HUES6 (cell line): ENCODE measurements around the gene CLSTN2.

Experiments used
- H3K27ac ChIP-seq: 2 replicates; pipeline ENCODE4 v1.7.0; 2013; ENCODE audit warnings: low read depth, mild to moderate bottlenecking, low read length, inconsistent platforms
- H3K27me3 ChIP-seq: 2 replicates; pipeline ENCODE4 v1.6.1; 2013; ENCODE audit warnings: low read length; ENCODE audit not compliant: control insufficient read depth, insufficient read depth
- H3K36me3 ChIP-seq: 2 replicates; pipeline ENCODE4 v1.6.1; 2013; ENCODE audit warnings: low read length; ENCODE audit not compliant: control insufficient read depth, insufficient read depth
- H3K4me1 ChIP-seq: 2 replicates; pipeline ENCODE4 v1.6.1; 2013; ENCODE audit warnings: low read length; ENCODE audit not compliant: control insufficient read depth, insufficient read depth
- H3K4me3 ChIP-seq: 2 replicates; pipeline ENCODE4 v1.5.1; 2013; ENCODE audit warnings: low read depth, low read length
- H3K9ac ChIP-seq: one replicate; pipeline ENCODE4 v1.6.1; 2013; ENCODE audit warnings: mild to moderate bottlenecking, low read length
- H3K9me3 ChIP-seq: 2 replicates; pipeline ENCODE4 v1.6.1; 2013; ENCODE audit warnings: low read depth, low read length; ENCODE audit not compliant: control insufficient read depth, insufficient read depth

Gene CLSTN2

DNA sequence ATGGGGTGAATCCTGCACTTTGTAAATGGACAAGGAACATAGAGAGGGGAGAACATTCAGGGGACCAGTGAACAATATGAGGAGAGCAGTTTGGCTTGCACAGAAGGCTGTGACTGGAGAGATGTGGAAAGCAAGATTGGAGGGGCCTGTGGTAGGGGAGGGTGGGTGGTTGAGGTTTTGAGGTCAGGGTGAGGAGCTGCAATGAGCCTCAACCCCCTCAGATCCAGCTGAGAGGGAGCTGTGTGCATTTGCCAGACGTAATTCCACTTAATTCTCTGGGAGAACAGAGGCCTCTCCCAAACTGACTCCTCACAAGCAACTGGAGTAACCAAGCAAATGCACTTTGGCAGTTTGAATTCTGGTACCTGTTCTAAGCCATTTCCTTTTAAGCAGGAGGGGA lies 489.7 kb downstream of the CLSTN2 start:
- peaks cover 18% of the 10 kb centered on the region for H3K4me1 ChIP-seq
- no peak overlapping the region for H3K9ac ChIP-seq
- H3K4me3 ChIP-seq = no peak overlapping the region
- H3K9me3 ChIP-seq = no peaks in the 10 kb centered on the region
- H3K27ac ChIP-seq = no peak overlapping the region
- H3K36me3 ChIP-seq = no peaks in the 10 kb centered on the region
- H3K27me3 ChIP-seq = no peaks in the 10 kb centered on the region

DNA sequence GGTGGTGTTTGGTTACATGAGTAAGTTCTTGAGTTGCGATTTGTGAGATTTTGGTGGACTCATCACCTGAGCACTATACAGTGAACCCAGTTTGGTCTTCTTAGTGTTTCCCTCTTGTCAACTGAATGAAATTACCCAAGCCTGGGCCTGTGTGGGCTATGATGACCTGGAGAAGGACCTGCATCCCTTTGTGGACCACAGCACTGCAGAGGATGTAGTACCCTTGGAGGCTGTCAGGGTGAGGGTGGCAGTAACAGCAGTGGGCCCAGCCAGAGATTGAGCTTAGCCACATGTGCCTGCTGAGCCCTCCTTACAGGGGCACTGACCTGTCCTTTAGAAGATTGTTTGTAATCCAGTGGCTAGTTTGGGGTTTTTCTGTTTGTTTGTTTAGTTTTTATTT lies 492.8 kb downstream of the CLSTN2 start:
- no peak overlapping the region for H3K4me3 ChIP-seq
- no peaks in the 10 kb centered on the region for H3K9me3 ChIP-seq
- peaks cover 18% of the 10 kb centered on the region for H3K4me1 ChIP-seq
- H3K27me3 ChIP-seq = no peaks in the 10 kb centered on the region
- H3K27ac ChIP-seq = no peak overlapping the region
- no peak overlapping the region for H3K9ac ChIP-seq
- no peaks in the 10 kb centered on the region for H3K36me3 ChIP-seq

DNA sequence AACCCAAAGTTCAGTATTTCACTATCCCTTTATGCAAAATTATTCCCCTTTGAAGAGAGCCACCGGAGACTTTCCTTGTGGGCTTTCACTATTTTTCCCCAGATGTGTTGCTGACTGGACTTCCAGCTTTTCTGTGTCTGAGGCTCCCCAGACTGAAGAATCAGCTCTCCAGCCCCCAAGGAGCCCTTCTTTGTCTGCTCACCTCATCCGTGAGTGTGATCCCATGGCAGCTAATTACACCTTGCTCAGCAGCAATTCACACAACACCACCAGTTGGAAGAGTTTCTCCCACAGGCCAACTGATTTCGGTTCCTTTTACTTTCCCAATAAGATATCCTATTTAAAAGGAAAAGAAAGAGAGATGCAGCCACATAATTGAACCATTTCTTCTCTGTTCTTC lies 493.4 kb downstream of the CLSTN2 start:
- Histone ChIP-seq H3K9me3 (no peaks in the 10 kb centered on the region), H3K4me1 (peaks cover 14% of the 10 kb centered on the region), H3K27ac (no peak overlapping the region), H3K36me3 (no peaks in the 10 kb centered on the region), H3K27me3 (no peaks in the 10 kb centered on the region), H3K4me3 (no peak overlapping the region), H3K9ac (no peak overlapping the region)

DNA sequence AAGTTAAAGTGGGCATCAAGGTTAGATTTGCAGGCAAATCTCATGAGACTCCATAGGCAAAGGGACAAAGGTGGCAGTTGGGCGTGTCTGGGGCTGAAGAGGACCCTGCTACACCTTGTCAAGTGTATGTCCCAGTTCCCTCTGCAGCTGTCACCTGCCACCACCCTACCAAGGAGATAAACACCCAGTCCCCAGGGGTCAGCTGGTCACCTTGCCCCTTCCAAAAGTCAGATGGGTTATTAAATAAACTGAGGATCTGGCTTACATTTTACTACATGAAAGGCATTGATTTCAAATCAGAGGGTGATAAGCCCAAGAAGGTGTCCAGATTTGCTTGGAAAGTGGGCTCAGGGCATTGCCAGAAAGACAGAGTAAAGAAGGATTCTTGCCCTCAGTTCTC lies 494.8 kb downstream of the CLSTN2 start:
- H3K4me1 ChIP-seq = peaks cover 3% of the 10 kb centered on the region; the same call in 1 of the 2 replicates
- H3K9ac ChIP-seq = no peak overlapping the region

DNA sequence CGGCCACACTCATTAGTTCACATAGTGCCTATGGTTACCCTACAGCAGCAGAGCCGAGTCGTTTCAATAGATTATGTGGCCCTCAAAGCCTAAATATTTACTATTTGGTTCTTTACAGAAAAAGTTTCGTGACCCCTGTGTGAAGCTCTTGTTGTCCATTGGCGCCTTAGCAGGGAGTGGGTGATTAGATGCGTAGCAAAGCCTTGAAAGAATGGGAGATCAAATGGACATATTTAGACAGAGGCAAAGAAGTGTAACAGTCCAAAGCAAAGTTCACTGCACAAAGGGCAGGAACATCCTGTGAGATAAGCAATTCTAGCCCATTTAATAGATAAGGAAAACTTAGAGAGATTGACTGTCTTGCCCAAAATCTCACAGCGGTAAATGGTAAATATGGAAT lies 495.5 kb downstream of the CLSTN2 start:
- H3K27ac ChIP-seq = no peak overlapping the region
- no peaks in the 10 kb centered on the region for H3K27me3 ChIP-seq
- H3K4me1 ChIP-seq = no peaks in the 10 kb centered on the region
- no peaks in the 10 kb centered on the region for H3K36me3 ChIP-seq
- no peak overlapping the region for H3K9ac ChIP-seq
- no peak overlapping the region for H3K4me3 ChIP-seq
- no peaks in the 10 kb centered on the region for H3K9me3 ChIP-seq

More for the DNA sequence above, 494.8 kb downstream of the CLSTN2 start:
- Histone ChIP-seq H3K4me3 (no peak overlapping the region), H3K27me3 (no peaks in the 10 kb centered on the region), H3K9me3 (no peaks in the 10 kb centered on the region), H3K27ac (no peak overlapping the region), H3K36me3 (no peaks in the 10 kb centered on the region)

DNA sequence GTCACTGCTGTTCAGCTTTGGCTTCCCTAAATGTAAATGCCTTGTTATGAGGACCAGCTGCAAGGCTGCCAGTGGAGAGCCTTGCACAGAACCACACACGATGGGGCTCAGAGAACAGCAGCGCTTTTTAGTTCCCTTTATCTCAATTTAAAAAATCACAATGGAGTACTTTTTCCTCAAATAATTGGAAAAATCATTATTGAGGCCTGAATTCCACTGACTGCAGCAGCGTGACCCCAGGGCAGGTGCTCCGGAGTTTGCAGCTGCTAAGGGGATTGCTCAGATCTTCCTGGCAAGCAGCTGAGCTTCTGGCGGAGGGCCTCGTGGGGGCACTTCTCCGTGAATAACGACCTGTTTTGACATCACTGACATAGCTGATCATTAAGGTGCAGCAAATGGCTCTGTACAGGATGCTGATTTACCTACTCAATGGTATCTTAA lies 497.3 kb downstream of the CLSTN2 start:
- Histone ChIP-seq H3K36me3 (no peaks in the 10 kb centered on the region), H3K27me3 (no peaks in the 10 kb centered on the region), H3K4me3 (no peak overlapping the region), H3K4me1 (no peaks in the 10 kb centered on the region), H3K27ac (no peak overlapping the region), H3K9ac (no peak overlapping the region), H3K9me3 (no peaks in the 10 kb centered on the region)

DNA sequence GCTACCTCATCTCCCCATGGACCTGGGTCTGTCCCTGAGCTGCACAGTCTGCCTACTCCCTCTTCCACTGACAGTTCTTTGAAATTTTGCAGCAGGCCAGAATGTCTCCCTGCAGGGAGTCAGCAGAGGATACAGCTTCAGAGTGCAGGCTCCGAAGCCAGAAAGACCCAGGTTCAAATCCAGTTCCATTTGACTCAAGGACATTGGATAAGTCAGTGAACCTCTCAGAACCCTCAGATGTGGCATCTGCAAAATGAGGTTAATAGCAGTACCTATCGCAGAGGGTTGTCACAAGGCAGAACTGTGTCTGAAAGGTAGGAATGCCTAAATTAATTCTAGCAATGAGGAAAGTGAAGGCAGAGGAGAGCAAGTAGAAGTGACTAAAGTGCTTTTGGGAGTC lies 498.4 kb downstream of the CLSTN2 start:
- H3K27ac ChIP-seq = no peak overlapping the region
- no peak overlapping the region for H3K9ac ChIP-seq
- no peaks in the 10 kb centered on the region for H3K4me1 ChIP-seq

DNA sequence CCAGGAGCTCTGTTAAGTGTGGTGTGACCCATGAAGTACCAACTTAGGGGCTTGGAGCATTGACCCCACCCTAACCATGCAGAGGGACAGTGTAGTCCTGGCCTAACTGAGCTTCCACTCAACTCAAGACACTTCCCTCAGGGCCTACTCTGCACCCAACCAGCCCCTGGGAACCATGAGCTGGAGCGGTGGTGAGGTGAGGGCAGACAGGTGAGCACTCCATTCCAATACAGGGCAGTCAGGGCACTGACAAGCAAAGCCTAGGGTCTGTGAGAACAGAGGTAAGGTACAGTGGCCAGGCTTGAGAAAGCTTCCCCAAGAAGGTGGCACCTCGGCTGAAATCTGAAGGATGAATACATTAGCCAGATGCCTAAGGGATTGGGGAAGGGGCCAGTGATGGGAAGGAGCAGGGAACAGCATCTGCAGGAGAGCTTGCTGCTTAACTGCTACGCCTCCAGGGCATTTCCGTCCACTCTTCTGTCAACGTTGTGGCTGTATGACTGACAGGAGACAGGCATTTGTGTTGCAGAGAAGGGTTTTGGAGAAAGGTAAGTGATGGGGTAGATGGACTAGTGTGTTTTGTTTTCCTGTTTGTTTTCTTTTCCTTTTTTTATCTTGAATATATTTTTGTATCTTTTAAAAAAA lies 499.4 kb downstream of the CLSTN2 start:
- H3K9ac ChIP-seq = no peak overlapping the region
- no peak overlapping the region for H3K4me3 ChIP-seq
- H3K4me1 ChIP-seq = no peaks in the 10 kb centered on the region
- no peaks in the 10 kb centered on the region for H3K9me3 ChIP-seq
- H3K36me3 ChIP-seq = no peaks in the 10 kb centered on the region
- no peaks in the 10 kb centered on the region for H3K27me3 ChIP-seq
- no peak overlapping the region for H3K27ac ChIP-seq

More for the DNA sequence above, 498.4 kb downstream of the CLSTN2 start:
- no peak overlapping the region for H3K4me3 ChIP-seq
- H3K27me3 ChIP-seq = no peaks in the 10 kb centered on the region
- H3K9me3 ChIP-seq = no peaks in the 10 kb centered on the region
- H3K36me3 ChIP-seq = no peaks in the 10 kb centered on the region

DNA sequence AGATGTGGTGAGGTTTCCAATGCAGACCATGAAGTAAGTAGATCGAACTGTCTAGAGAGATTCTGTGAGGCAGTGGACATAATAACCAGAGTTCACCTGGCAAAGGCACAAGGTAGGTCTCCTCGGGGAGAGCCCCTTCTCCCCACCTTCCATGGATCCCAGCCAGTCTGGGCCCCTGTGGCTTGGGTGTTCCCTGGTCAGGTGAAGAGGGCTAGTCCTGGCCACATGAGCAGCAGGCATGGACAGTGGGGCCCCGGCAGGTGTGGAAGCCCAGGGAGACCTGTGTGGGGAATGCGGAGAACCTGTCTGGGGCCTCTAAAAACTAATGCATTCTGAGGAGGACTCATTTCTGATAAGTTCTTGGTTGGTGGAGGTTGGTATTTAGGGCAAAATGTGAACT lies 501.4 kb downstream of the CLSTN2 start:
- H3K9ac ChIP-seq = no peak overlapping the region
- no peak overlapping the region for H3K4me3 ChIP-seq
- H3K36me3 ChIP-seq = no peaks in the 10 kb centered on the region
- H3K9me3 ChIP-seq = no peaks in the 10 kb centered on the region
- H3K4me1 ChIP-seq = no peaks in the 10 kb centered on the region
- no peak overlapping the region for H3K27ac ChIP-seq
- H3K27me3 ChIP-seq = no peaks in the 10 kb centered on the region

DNA sequence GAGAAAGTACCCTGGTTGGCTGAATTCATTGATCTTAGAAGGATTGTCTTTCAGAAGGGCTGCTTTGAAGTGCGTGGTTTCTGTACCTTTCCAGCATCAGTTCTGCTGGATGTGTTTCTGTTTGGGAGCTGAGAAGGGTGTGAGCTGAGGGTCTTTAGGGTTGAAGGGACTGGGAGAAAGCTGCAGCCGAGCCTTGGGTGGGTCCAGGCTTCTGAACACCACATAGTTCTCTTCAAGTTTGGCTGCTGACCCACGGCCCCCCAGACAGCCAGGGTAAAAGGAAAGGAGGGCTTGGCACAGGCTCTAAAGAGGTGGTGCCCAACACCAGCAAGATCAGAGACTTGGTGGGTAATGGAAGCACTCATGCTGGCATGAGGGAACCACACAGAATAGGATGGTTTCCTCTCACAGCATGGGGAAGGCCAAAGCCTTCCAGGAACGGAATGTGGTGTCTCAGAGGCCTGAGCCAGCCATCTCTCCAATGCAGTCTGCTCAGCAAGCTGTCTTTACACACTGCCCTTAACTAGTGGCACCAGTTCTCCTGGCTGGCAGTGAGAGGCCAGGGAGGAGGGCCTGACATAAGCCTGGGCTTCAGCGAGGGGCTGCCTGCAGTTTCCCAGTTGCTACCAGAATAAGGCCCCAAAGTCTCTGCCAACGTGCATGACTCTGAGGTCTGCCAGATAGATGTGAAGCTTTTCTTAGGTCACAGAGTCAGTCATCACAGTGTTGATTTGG lies 503.9 kb downstream of the CLSTN2 start:
- Histone ChIP-seq H3K27me3 (no peaks in the 10 kb centered on the region), H3K9me3 (no peaks in the 10 kb centered on the region), H3K36me3 (no peaks in the 10 kb centered on the region), H3K4me3 (no peak overlapping the region), H3K4me1 (no peaks in the 10 kb centered on the region), H3K9ac (no peak overlapping the region), H3K27ac (no peak overlapping the region)

DNA sequence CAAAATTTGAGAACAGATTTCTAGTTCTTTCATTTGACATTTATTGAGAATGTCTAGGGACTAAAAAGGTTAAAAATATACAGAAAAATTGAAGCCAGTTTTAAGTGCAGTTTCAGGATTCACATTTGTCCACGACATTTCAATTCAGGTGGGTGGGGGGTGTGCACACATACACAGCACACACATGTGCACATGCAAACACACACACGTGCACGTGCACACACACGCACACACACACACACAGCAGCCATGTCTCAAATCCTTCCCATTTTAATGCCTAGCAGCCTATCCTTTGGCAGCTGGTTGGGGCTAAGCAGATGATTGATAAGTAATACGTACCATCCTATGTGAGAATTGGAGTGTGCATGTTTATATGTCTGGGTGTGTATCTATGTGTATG lies 504.5 kb downstream of the CLSTN2 start:
- Histone ChIP-seq H3K9ac (no peak overlapping the region), H3K4me3 (no peak overlapping the region), H3K4me1 (no peaks in the 10 kb centered on the region), H3K9me3 (no peaks in the 10 kb centered on the region), H3K36me3 (no peaks in the 10 kb centered on the region), H3K27ac (no peak overlapping the region), H3K27me3 (no peaks in the 10 kb centered on the region)
